HepG2 (cell line): ENCODE measurements around the gene SPANXN1. TPM values are rescaled to one million over a fixed set of nuclear protein-coding genes. Genes with fewer than 3 reads are reported as not detected.
"Not testable (repeated sequence)": the region's sequence is repeated elsewhere in the genome, so short reads cannot be mapped to it uniquely, and the experiment has no call there.

Experiments used
- ATAC-seq: fragments of 200-7000 bp; cut with Tn5 transposase; 3 replicates; pipeline ENCODE4 v1.9.1; 2020; ENCODE audit warnings: mild to moderate bottlenecking, moderate library complexity
- Bru-seq: library from RNA; stranded (reverse); fragments of 400-500 nt; gene quantifications from one replicate; lab custom pipeline; 2021; lab: Mats Ljungman, UMichigan
- BruChase-seq, 2 experiments: library from RNA; stranded (reverse); fragments of 400-500 nt; gene quantifications; one replicate each; lab custom pipeline; 2021; lab: Mats Ljungman, UMichigan
- BruUV-seq: library from RNA; stranded (reverse); fragments of 400-500 nt; replicated peaks from 2 replicates; lab custom pipeline; 2021; lab: Mats Ljungman, UMichigan
- CTCF ChIA-PET: fragments of 300-600 bp; formaldehyde crosslinking; extraction: SDS; loops from one replicate; lab custom pipeline; 2021; ENCODE audit warnings: low total read pairs, inconsistent platforms, low intra/inter-chr PET ratio; lab: Yijun Ruan, JAX
- POLR2A ChIA-PET: fragments of 350-600 bp; sonication (Branson Sonifier 250); formaldehyde crosslinking; loops from one replicate; lab custom pipeline; 2020; ENCODE audit warnings: antibody characterized with exemption, inconsistent platforms; lab: Yijun Ruan, JAX
- DNase-seq: peaks from one replicate; pipeline ENCODE4 v3.0.0-alpha.2; 2015; ENCODE audit warnings: low spot score
- FAIRE-seq: peaks from 3 replicates; lab custom pipeline; 2011; peaks lifted over from hg19 to GRCh38; lab: Jason Lieb, UNC
- H2AFZ ChIP-seq: one replicate; pipeline ENCODE4 v1.6.1; 2011; ENCODE audit warnings: low read length, inconsistent platforms
- H3K27ac ChIP-seq: fragments of 300-600 bp; 3 replicates; pipeline ENCODE4 v1.8.0; 2011; ENCODE audit warnings: mixed run types, mild to moderate bottlenecking, mixed read lengths, low read length, inconsistent platforms; ENCODE audit not compliant: insufficient read depth; ENCODE audit errors: extremely low read length
- H3K27me3 ChIP-seq, 2 experiments: fragments of 200-600 bp in 1 of 2; 2 replicates in 1 of 2; 3 replicates in 1 of 2; pipeline versions ENCODE4 v1.6.0 to v1.8.0; 2011; ENCODE audit warnings: low read length in 2 of 2, mild to moderate bottlenecking in 2 of 2, moderate library complexity in 2 of 2, inconsistent platforms in 1 of 2; ENCODE audit not compliant: insufficient read depth in 2 of 2, control insufficient read depth in 1 of 2
- H3K36me3 ChIP-seq, 2 experiments: fragments of 200-600 bp in 1 of 2; replicated peaks in 1 of 2; 2 replicates in 1 of 2; 3 replicates in 1 of 2; pipeline versions ENCODE4 v1.5.1 to v1.8.0; 2011; ENCODE audit warnings: low read length in 2 of 2, inconsistent platforms in 1 of 2; ENCODE audit not compliant: insufficient read depth in 2 of 2, control insufficient read depth in 1 of 2
- H3K4me1 ChIP-seq: 2 replicates; pipeline ENCODE4 v1.5.1; 2012; ENCODE audit warnings: low read length, inconsistent platforms; ENCODE audit not compliant: insufficient read depth
- H3K4me2 ChIP-seq: 2 replicates; pipeline ENCODE4 v1.6.0; 2011; ENCODE audit warnings: low read depth, low read length, inconsistent platforms
- H3K4me3 ChIP-seq, 3 experiments: fragments of 200-600 bp in 1 of 3; sonication (generic), shearing (Covaris generic) in 1 of 3; replicated peaks in 1 of 3; 2 replicates each; pipeline ENCODE4 v1.5.1; 2011 to 2016; ENCODE audit warnings: low read length in 3 of 3, inconsistent platforms in 2 of 3, low read depth in 2 of 3, mild to moderate bottlenecking in 2 of 3, control low read depth in 1 of 3, mixed read lengths in 1 of 3; ENCODE audit not compliant: insufficient read depth in 1 of 3
- H3K79me2 ChIP-seq: one replicate; pipeline ENCODE4 v1.6.1; 2011; ENCODE audit warnings: low read length, inconsistent platforms; ENCODE audit not compliant: insufficient read depth
- H3K9ac ChIP-seq: 2 replicates; pipeline ENCODE4 v1.6.0; 2011; ENCODE audit warnings: mild to moderate bottlenecking, low read depth, low read length, inconsistent platforms; ENCODE audit not compliant: insufficient read depth
- H3K9me3 ChIP-seq: 2 replicates; pipeline ENCODE4 v1.5.1; 2012; ENCODE audit warnings: mild to moderate bottlenecking, low read length
- H4K20me1 ChIP-seq: 2 replicates; pipeline ENCODE4 v1.6.0; 2011; ENCODE audit warnings: inconsistent platforms, mild to moderate bottlenecking, low read length, moderate library complexity; ENCODE audit not compliant: insufficient read depth
- PAXIP1 ChIP-seq: sonication (generic); formaldehyde crosslinking; conservative IDR thresholded peaks from 2 replicates; pipeline ENCODE4 v1.4.0; 2020; ENCODE audit warnings: mild to moderate bottlenecking, missing genetic modification reagents, moderate library complexity
- RXRA ChIP-seq: sonication (generic); formaldehyde crosslinking; IDR thresholded peaks from 2 replicates; pipeline ENCODE4 v1.5.1; 2020; ENCODE audit warnings: missing genetic modification reagents
- ZNF850 ChIP-seq: sonication (generic); formaldehyde crosslinking; conservative IDR thresholded peaks from 2 replicates; pipeline ENCODE4 v1.9.0; 2021; ENCODE audit warnings: mild to moderate bottlenecking, missing genetic modification reagents
- WGBS: methylation state at CpG from one replicate; pipeline ENCODE4 v1.1.6; 2017; ENCODE audit warnings: low lambda C conversion rate; 5-methylcytosine and 5-hydroxymethylcytosine counted together
- in situ Hi-C: cut with HindIII; loops from 2 replicates; pipeline ENCODE4 v1.10.0; 2017; ENCODE audit warnings: low pct_unique_long_range_greater_than_20kb; ENCODE audit not compliant: extremely low pct_ligation_motif_present
- intact Hi-C: fragments of 100-400 bp; cut with micrococcal nuclease; formaldehyde crosslinking; loops from one replicate; pipeline ENCODE4 v1.10.0; 2022; ENCODE audit not compliant: unreplicated experiment
- long read RNA-seq, 2 experiments: library from RNA in 1 of 2; library from polyadenylated mRNA in 1 of 2; stranded (forward) in 1 of 2; unstranded in 1 of 2; transcript quantifications; one replicate each; pipeline ENCODE4 v2.0.0, GENCODE V29; 2019 to 2022
- polyA minus RNA-seq, 3 experiments: library from RNA; depleted of rRNA, polyadenylated mRNA; stranded (reverse); fragments of >200 nt; gene quantifications; 2 replicates each; pipeline ENCODE4 v1.2.3, GENCODE V29; 2011; ENCODE audit warnings: low replicate concordance in 1 of 3
- polyA plus RNA-seq, 8 experiments: library from polyadenylated mRNA; depleted of rRNA in 3 of 8; stranded (reverse) in 7 of 8; unstranded in 1 of 8; fragments of >200 nt; fragmentation: Illumina TruSeq in 4 of 8; extraction: Trizol in 4 of 8; gene quantifications; 2 replicates each; pipeline versions ENCODE4 v1.2.1 to v1.2.3, GENCODE V29; 2011 to 2016; ENCODE audit warnings: low read depth in 4 of 8, missing spikeins in 1 of 8, mixed read lengths in 1 of 8; ENCODE audit not compliant: insufficient read depth in 1 of 8
- total RNA-seq, 5 experiments: library from RNA; depleted of rRNA; stranded (reverse); fragments of >200 nt; fragmentation: Illumina TruSeq; extraction: Trizol; gene quantifications; 2 replicates each; pipeline ENCODE4 v1.2.3, GENCODE V29; 2016; ENCODE audit warnings: low read depth in 1 of 5

Gene SPANXN1
- total RNA-seq (2016; rRNA removed; fragmentation: Illumina TruSeq; extraction: Trizol) (not detected in 2 replicates), polyA plus RNA-seq (2011; rRNA removed) (not detected in 2 replicates), polyA minus RNA-seq (2011; rRNA and poly(A)+ RNA removed; ENCODE audit: low replicate concordance) (not detected in 2 replicates), Bru-seq, nascent RNA (not detected), BruChase-seq, experiment 1, labeled RNA remaining after a 6-hour chase (not detected), BruChase-seq, experiment 2, labeled RNA remaining after a 2-hour chase (not detected)
- not detected in 2 replicates for total RNA-seq (2016; cell fraction: cytosol; rRNA removed; fragmentation: Illumina TruSeq; extraction: Trizol; ENCODE audit: low read depth)
- total RNA-seq (2016; cell fraction: insoluble cytoplasmic fraction; rRNA removed; fragmentation: Illumina TruSeq; extraction: Trizol): not detected in 2 replicates
- total RNA-seq (2016; cell fraction: membrane; rRNA removed; fragmentation: Illumina TruSeq; extraction: Trizol): not detected in 2 replicates
- total RNA-seq (2016; cell fraction: nucleus; rRNA removed; fragmentation: Illumina TruSeq; extraction: Trizol): not detected in 2 replicates
- not detected in 2 replicates for polyA plus RNA-seq (2011; cell fraction: cytosol; rRNA removed)
- polyA plus RNA-seq (2011; cell fraction: nucleus; rRNA removed): not detected in 2 replicates
- polyA plus RNA-seq (2012): not detected in 2 replicates
- polyA plus RNA-seq (2016; cell fraction: cytosol; fragmentation: Illumina TruSeq; extraction: Trizol; ENCODE audit: low read depth): not detected in 2 replicates
- not detected in 2 replicates for polyA plus RNA-seq (2016; cell fraction: insoluble cytoplasmic fraction; fragmentation: Illumina TruSeq; extraction: Trizol; ENCODE audit: low read depth)
- polyA plus RNA-seq (2016; cell fraction: membrane; fragmentation: Illumina TruSeq; extraction: Trizol; ENCODE audit: low read depth): not detected in 2 replicates
- polyA plus RNA-seq (2016; cell fraction: nucleus; fragmentation: Illumina TruSeq; extraction: Trizol; ENCODE audit: insufficient read depth, low read depth): not detected in 2 replicates
- polyA minus RNA-seq (2011; cell fraction: cytosol; rRNA and poly(A)+ RNA removed): not detected in 2 replicates
- polyA minus RNA-seq (2011; cell fraction: nucleus; rRNA and poly(A)+ RNA removed): not detected in 2 replicates
- long read RNA-seq, experiment 1: 0 reads
- long read RNA-seq, experiment 2: 0 reads

GRCh38 chrX:145247203-145247602 lies at the start of gene SPANXN1:
TSS of gene SPANXN1 (plus strand) at chrX:145247503. CDS start at chrX:145247587, 84 bp downstream.
- WGBS: 0% methylated on average over 1 of the region's 4 CpGs

GRCh38 chrX:145199078-145199477 lies 48.2 kb upstream of the SPANXN1 start:
- Histone ChIP-seq H3K27ac (no peak overlapping the region), H3K9me3 (peaks cover 29% of the 10 kb centered on the region), H3K36me3 (no peaks in the 10 kb centered on the region), H3K27me3 (no peaks in the 10 kb centered on the region), H4K20me1 (no peaks in the 10 kb centered on the region)
- in situ Hi-C loops: no loop called here
- DNase-seq: no peak
- no TSS peak for BruUV-seq
- POLR2A ChIA-PET: no interaction called here
- no peak for TF ChIP-seq RXRA (CRISPR knock-in tag)
- TF ChIP-seq ZNF850: no peak
- no peak for TF ChIP-seq PAXIP1 (CRISPR knock-in tag)
- TF ChIP-seq, all 625 proteins: peak for 0
- H3K4me3 ChIP-seq: no peak overlapping the region
- H3K4me2 ChIP-seq: no peak overlapping the region
- intact Hi-C loops: no loop called here
- no peaks in the 10 kb centered on the region for H3K4me1 ChIP-seq
- WGBS: 0% methylated on average over 2 of the region's 3 CpGs
- H3K9ac ChIP-seq: no peak overlapping the region
- H2AFZ ChIP-seq: no peak overlapping the region
- no peaks in the 10 kb centered on the region for H3K79me2 ChIP-seq
- CTCF ChIA-PET: no interaction called here
- FAIRE-seq (no peak), ATAC-seq (no peak)

More at GRCh38 chrX:145247203-145247602, at the start of gene SPANXN1:
- H3K27ac ChIP-seq, intact Hi-C loops, ATAC-seq, POLR2A ChIA-PET, H3K4me2 ChIP-seq, H3K4me3 ChIP-seq, H2AFZ ChIP-seq, H3K27me3 ChIP-seq, H3K4me1 ChIP-seq, DNase-seq, CTCF ChIA-PET, in situ Hi-C loops, H3K79me2 ChIP-seq, H3K36me3 ChIP-seq, H3K9ac ChIP-seq, H4K20me1 ChIP-seq, BruUV-seq, FAIRE-seq: not testable (repeated sequence)
- peaks cover 14% of the 10 kb centered on the region; the same call in 1 of the 2 replicates for H3K9me3 ChIP-seq
